Neural cell (in vitro differentiated cells): ENCODE measurements around the gene SLC23A1. TPM values are rescaled to one million over a fixed set of nuclear protein-coding genes. Genes with fewer than 3 reads are reported as not detected.
"Not testable (repeated sequence)": the region's sequence is repeated elsewhere in the genome, so short reads cannot be mapped to it uniquely, and the experiment has no call there.

ENCODE experiments used
- H2AFZ ChIP-seq: fragments of 200-600, 300-800 bp; sonication (generic), shearing (Covaris generic); 2 replicates; pipeline ENCODE4 v1.6.0; 2014; ENCODE audit warnings: low read depth, mild to moderate bottlenecking, antibody characterized with exemption, low read length, moderate library complexity
- H3F3A ChIP-seq: fragments of 200-600 bp; shearing (Covaris generic); 2 replicates; pipeline ENCODE4 v1.6.1; 2016; ENCODE audit warnings: mild to moderate bottlenecking, moderate library complexity, mixed read lengths, antibody characterized with exemption, low read length; ENCODE audit not compliant: insufficient read depth, poor library complexity, severe bottlenecking
- H3K27ac ChIP-seq: fragments of 200-600, 300-800 bp; sonication (generic), shearing (Covaris generic); 2 replicates; pipeline ENCODE4 v1.5.1; 2014; ENCODE audit warnings: mild to moderate bottlenecking, low read length, moderate library complexity
- H3K27me3 ChIP-seq: fragments of 300-800, 200-600 bp; sonication (generic), shearing (Covaris generic); 2 replicates; pipeline ENCODE4 v1.6.0; 2014; ENCODE audit warnings: mild to moderate bottlenecking, low read depth, low read length, moderate library complexity; ENCODE audit not compliant: insufficient read depth
- H3K36me3 ChIP-seq: fragments of 300-800, 200-600 bp; sonication (generic), shearing (Covaris generic); 2 replicates; pipeline ENCODE4 v1.5.1; 2014; ENCODE audit warnings: mild to moderate bottlenecking, antibody characterized with exemption, low read length, moderate library complexity; ENCODE audit not compliant: insufficient read depth
- H3K4me2 ChIP-seq: fragments of 300-800, 200-600 bp; sonication (generic), shearing (Covaris generic); 2 replicates; pipeline ENCODE4 v1.6.0; 2014; ENCODE audit warnings: mild to moderate bottlenecking, low read length
- H3K4me3 ChIP-seq: fragments of 300-800, 200-600 bp; sonication (generic), shearing (Covaris generic); 2 replicates; pipeline ENCODE4 v1.5.1; 2014; ENCODE audit warnings: mild to moderate bottlenecking, low read length, moderate library complexity
- H3K79me2 ChIP-seq: fragments of 200-600 bp; shearing (Covaris generic); replicated peaks from 2 replicates; pipeline ENCODE4 v1.6.0; 2014; ENCODE audit warnings: mild to moderate bottlenecking, low read length, moderate library complexity; ENCODE audit not compliant: insufficient read depth
- H3K9ac ChIP-seq: fragments of 300-800, 200-600 bp; sonication (generic), shearing (Covaris generic); 2 replicates; pipeline ENCODE4 v1.6.1; 2016; ENCODE audit warnings: mild to moderate bottlenecking, low read length, mixed read lengths
- H3K9me2 ChIP-seq: fragments of 200-600 bp; shearing (Covaris generic); 2 replicates; pipeline ENCODE4 v1.6.1; 2016; ENCODE audit warnings: mild to moderate bottlenecking, low read length, mixed read lengths; ENCODE audit not compliant: insufficient read depth
- H3K9me3 ChIP-seq: fragments of 200-600, 300-800 bp; sonication (generic), shearing (Covaris generic); 2 replicates; pipeline ENCODE4 v1.6.1; 2016; ENCODE audit warnings: mild to moderate bottlenecking, mixed run types, low read length, moderate library complexity, mixed read lengths
- H4K20me1 ChIP-seq: fragments of 200-600 bp; shearing (Covaris generic); 2 replicates; pipeline ENCODE4 v1.6.1; 2016; ENCODE audit warnings: mild to moderate bottlenecking, mixed run types; ENCODE audit not compliant: insufficient read depth
- CTCF ChIP-seq: fragments of 450-650 bp; IDR thresholded peaks from 2 replicates; pipeline ENCODE4 v1.5.1; 2014; ENCODE audit warnings: antibody characterized with exemption, mild to moderate bottlenecking, moderate library complexity; ENCODE audit not compliant: poor library complexity, severe bottlenecking
- EP300 ChIP-seq: fragments of 450-650 bp; conservative IDR thresholded peaks from 2 replicates; pipeline ENCODE4 v1.6.1; 2014; ENCODE audit warnings: antibody characterized with exemption, mild to moderate bottlenecking, moderate library complexity; ENCODE audit not compliant: poor library complexity, severe bottlenecking
- EZH2 ChIP-seq: fragments of 200-600, 300-800 bp; shearing (Covaris generic), sonication (generic); IDR thresholded peaks from 2 replicates; pipeline ENCODE4 v1.6.1; 2014; ENCODE audit warnings: antibody characterized with exemption, low read length, borderline replicate concordance, mild to moderate bottlenecking; ENCODE audit not compliant: insufficient read depth, poor library complexity, severe bottlenecking
- MXI1 ChIP-seq: fragments of 450-650 bp; conservative IDR thresholded peaks from 2 replicates; pipeline ENCODE4 v1.6.1; 2014; ENCODE audit warnings: antibody characterized with exemption, mild to moderate bottlenecking; ENCODE audit not compliant: poor library complexity, severe bottlenecking
- POLR2AphosphoS5 ChIP-seq: IDR thresholded peaks from 2 replicates; pipeline ENCODE4 v1.6.1; 2012
- RAD21 ChIP-seq: fragments of 450-650 bp; conservative IDR thresholded peaks from 2 replicates; pipeline ENCODE4 v1.6.1; 2014; ENCODE audit warnings: antibody characterized with exemption, mild to moderate bottlenecking, moderate library complexity
- REST ChIP-seq: IDR thresholded peaks from 2 replicates; pipeline ENCODE4 v1.6.1; 2012; ENCODE audit warnings: borderline replicate concordance
- SMC3 ChIP-seq: fragments of 450-650 bp; conservative IDR thresholded peaks from 2 replicates; pipeline ENCODE4 v1.6.1; 2014; ENCODE audit warnings: antibody characterized with exemption, mild to moderate bottlenecking, moderate library complexity; ENCODE audit not compliant: poor library complexity
- TAF1 ChIP-seq: IDR thresholded peaks from 2 replicates; pipeline ENCODE4 v1.6.1; 2012; ENCODE audit warnings: low read depth
- polyA plus RNA-seq: library from polyadenylated mRNA; depleted of rRNA; stranded (reverse); fragments of >200 nt; gene quantifications from 2 replicates; pipeline ENCODE4 v1.2.3, GENCODE V29; 2014

The SLC23A1 gene
- polyA plus RNA-seq, 1 donor from 2014 or later = not detected

- TF ChIP-seq REST (no peak), EZH2 (no peak), MXI1 (no peak), POLR2AphosphoS5 (no peak), RAD21 (no peak), SMC3 (no peak), TAF1 (no peak), EP300 (no peak), CTCF (no peak)
- no peaks in the 10 kb centered on the region for H3K9me2 ChIP-seq
- no peaks in the 10 kb centered on the region for H3K9me3 ChIP-seq
- H3K27me3 ChIP-seq = peaks cover 16% of the 10 kb centered on the region
- H3K4me3 ChIP-seq = no peak overlapping the region
- no peak overlapping the region for H3K27ac ChIP-seq
- H3K9ac ChIP-seq = no peak overlapping the region
- no peaks in the 10 kb centered on the region for H3K79me2 ChIP-seq
- H3K4me2 ChIP-seq = no peak overlapping the region
- no peaks in the 10 kb centered on the region for H3F3A ChIP-seq
- no peaks in the 10 kb centered on the region for H4K20me1 ChIP-seq
- no peaks in the 10 kb centered on the region for H3K36me3 ChIP-seq
- no peak overlapping the region for H2AFZ ChIP-seq
Measured at GRCh38 chr5:139387611-139388197, 4.6 kb upstream of the SLC23A1 start.

GRCh38 chr5:139386956-139387355 is 3.9 kb upstream of the SLC23A1 start:
- H3K9me3 ChIP-seq, H3F3A ChIP-seq, H3K36me3 ChIP-seq, H3K27ac ChIP-seq, H3K4me3 ChIP-seq, H3K27me3 ChIP-seq, H3K9me2 ChIP-seq, H4K20me1 ChIP-seq, H3K9ac ChIP-seq, H3K4me2 ChIP-seq, H2AFZ ChIP-seq, H3K79me2 ChIP-seq: not testable (repeated sequence)

- no peak overlapping the region for H3K27ac ChIP-seq
- no peak overlapping the region for H3K9ac ChIP-seq
- no peak overlapping the region for H3K4me3 ChIP-seq
- H3F3A ChIP-seq = no peaks in the 10 kb centered on the region
- no peaks in the 10 kb centered on the region for H3K79me2 ChIP-seq
- no peak overlapping the region for H2AFZ ChIP-seq
- TF ChIP-seq MXI1 = no peak
- no peak for TF ChIP-seq EZH2
- TF ChIP-seq EP300 = no peak
- no peak for TF ChIP-seq CTCF
- no peak for TF ChIP-seq POLR2AphosphoS5
- no peaks in the 10 kb centered on the region for H4K20me1 ChIP-seq
- H3K9me2 ChIP-seq = no peaks in the 10 kb centered on the region
- H3K4me2 ChIP-seq = no peak overlapping the region
- H3K27me3 ChIP-seq = no peaks in the 10 kb centered on the region
- H3K9me3 ChIP-seq = no peaks in the 10 kb centered on the region
- no peaks in the 10 kb centered on the region for H3K36me3 ChIP-seq
Measured at GRCh38 chr5:139386050-139386438, 2.9 kb upstream of the SLC23A1 start.
